ENCODE measurements around the gene PI4KA. TPM values are rescaled to one million over a fixed set of nuclear protein-coding genes. Genes with fewer than 3 reads are reported as not detected.

PI4KA gene
- polyA plus RNA-seq, 1 donor from 2014 or later: 42.2 TPM

GRCh38 chr22:20882855-20883254, 24.2 kb upstream of the PI4KA start:
- no peaks in the 10 kb centered on the region for H3K27me3 ChIP-seq (ENCODE audit: insufficient read depth, low read depth, low read length)
- no peak overlapping the region for H3K4me3 ChIP-seq (ENCODE audit: low read length)
- H3K36me3 ChIP-seq (ENCODE audit: insufficient read depth, low read length): peaks cover 5% of the 10 kb centered on the region
- H3F3A ChIP-seq (ENCODE audit: insufficient read depth, low read length, poor library complexity, severe bottlenecking): no peaks in the 10 kb centered on the region
- no peak overlapping the region for H3K9ac ChIP-seq (ENCODE audit: low read length)
- no peak overlapping the region for H3K4me2 ChIP-seq (ENCODE audit: low read length)
- H3K9me3 ChIP-seq (ENCODE audit: low read length): no peaks in the 10 kb centered on the region
- H3K9me2 ChIP-seq (ENCODE audit: insufficient read depth, low read length): no peaks in the 10 kb centered on the region
- H3K79me2 ChIP-seq (replicated peaks; ENCODE audit: insufficient read depth, low read length): no peaks in the 10 kb centered on the region
- H2AFZ ChIP-seq (ENCODE audit: low read depth, low read length): no peak overlapping the region
- no peak overlapping the region for H3K27ac ChIP-seq (ENCODE audit: low read length)
- TF ChIP-seq REST (IDR thresholded peaks at IDR 0.05; ENCODE audit: borderline replicate concordance) (no peak), SMC3 (conservative IDR thresholded peaks at IDR 0.05; ENCODE audit: poor library complexity) (no peak), POLR2AphosphoS5 (IDR thresholded peaks at IDR 0.05) (no peak), TAF1 (IDR thresholded peaks at IDR 0.05; ENCODE audit: low read depth) (no peak), RAD21 (conservative IDR thresholded peaks at IDR 0.05) (no peak)
- H4K20me1 ChIP-seq (ENCODE audit: insufficient read depth): no peaks in the 10 kb centered on the region

- no peaks in the 10 kb centered on the region for H3K27me3 ChIP-seq (ENCODE audit: insufficient read depth, low read depth, low read length)
- H3K27ac ChIP-seq (ENCODE audit: low read length): no peak overlapping the region
- no peak overlapping the region for H3K4me3 ChIP-seq (ENCODE audit: low read length)
- H3K9me3 ChIP-seq (ENCODE audit: low read length): no peaks in the 10 kb centered on the region
- no peaks in the 10 kb centered on the region for H3K9me2 ChIP-seq (ENCODE audit: insufficient read depth, low read length)
- H2AFZ ChIP-seq (ENCODE audit: low read depth, low read length): no peak overlapping the region
- no peaks in the 10 kb centered on the region for H3F3A ChIP-seq (ENCODE audit: insufficient read depth, low read length, poor library complexity, severe bottlenecking)
- H3K79me2 ChIP-seq (replicated peaks; ENCODE audit: insufficient read depth, low read length): no peaks in the 10 kb centered on the region
- no peak overlapping the region for H3K4me2 ChIP-seq (ENCODE audit: low read length)
- no peak for TF ChIP-seq POLR2AphosphoS5 (IDR thresholded peaks at IDR 0.05)
- H3K9ac ChIP-seq (ENCODE audit: low read length): no peak overlapping the region
- no peaks in the 10 kb centered on the region for H4K20me1 ChIP-seq (ENCODE audit: insufficient read depth)
- peaks cover 5% of the 10 kb centered on the region for H3K36me3 ChIP-seq (ENCODE audit: insufficient read depth, low read length)
These were observed 23.5 kb upstream of the PI4KA start for GRCh38 chr22:20881869-20882815.

- Histone ChIP-seq H3K79me2 (replicated peaks; ENCODE audit: insufficient read depth, low read length) (no peaks in the 10 kb centered on the region), H4K20me1 (ENCODE audit: insufficient read depth) (no peaks in the 10 kb centered on the region), H3K27me3 (ENCODE audit: insufficient read depth, low read depth, low read length) (no peaks in the 10 kb centered on the region), H2AFZ (ENCODE audit: low read depth, low read length) (no peak overlapping the region), H3K9ac (ENCODE audit: low read length) (no peak overlapping the region), H3K4me2 (ENCODE audit: low read length) (no peak overlapping the region), H3K4me3 (ENCODE audit: low read length) (no peak overlapping the region), H3K27ac (ENCODE audit: low read length) (no peak overlapping the region), H3K9me2 (ENCODE audit: insufficient read depth, low read length) (no peaks in the 10 kb centered on the region), H3K36me3 (ENCODE audit: insufficient read depth, low read length) (peaks cover 5% of the 10 kb centered on the region), H3K9me3 (ENCODE audit: low read length) (no peaks in the 10 kb centered on the region), H3F3A (ENCODE audit: insufficient read depth, low read length, poor library complexity, severe bottlenecking) (no peaks in the 10 kb centered on the region)
- no peak for TF ChIP-seq SMC3 (conservative IDR thresholded peaks at IDR 0.05; ENCODE audit: poor library complexity)
- TF ChIP-seq EP300 (conservative IDR thresholded peaks at IDR 0.05; ENCODE audit: poor library complexity, severe bottlenecking): no peak
- TF ChIP-seq EZH2 (IDR thresholded peaks at IDR 0.05; ENCODE audit: borderline replicate concordance, insufficient read depth, low read length, poor library complexity, severe bottlenecking): no peak
- no peak for TF ChIP-seq TAF1 (IDR thresholded peaks at IDR 0.05; ENCODE audit: low read depth)
- no peak for TF ChIP-seq CTCF (IDR thresholded peaks at IDR 0.05; ENCODE audit: poor library complexity, severe bottlenecking)
- no peak for TF ChIP-seq REST (IDR thresholded peaks at IDR 0.05; ENCODE audit: borderline replicate concordance)
- no peak for TF ChIP-seq MXI1 (conservative IDR thresholded peaks at IDR 0.05; ENCODE audit: poor library complexity, severe bottlenecking)
- TF ChIP-seq POLR2AphosphoS5 (IDR thresholded peaks at IDR 0.05): no peak
- no peak for TF ChIP-seq RAD21 (conservative IDR thresholded peaks at IDR 0.05)
These were observed 22.6 kb upstream of the PI4KA start for GRCh38 chr22:20881231-20881630.
